ENCODE results near the gene YY1AP1.
"Not testable (repeated sequence)": the region's sequence is repeated elsewhere in the genome, so short reads cannot be mapped to it uniquely, and the experiment has no call there.

YY1AP1 gene

GRCh38 chr1:155673003-155673402 is 15.6 kb downstream of the YY1AP1 start:
- Mint-ChIP-seq H3K4me3 (no peak overlapping the region), H3K9me3 (no peaks in the 10 kb centered on the region), H3K27me3 (no peaks in the 10 kb centered on the region), H3K4me1 (no peaks in the 10 kb centered on the region), H3K27ac (no peak overlapping the region), H3K36me3 (peaks cover 75% of the 10 kb centered on the region)
- no peak for ATAC-seq

- Mint-ChIP-seq H3K36me3 (peaks cover 69% of the 10 kb centered on the region), H3K4me1 (no peaks in the 10 kb centered on the region), H3K27me3 (no peaks in the 10 kb centered on the region), H3K27ac (no peak overlapping the region), H3K4me3 (no peak overlapping the region), H3K9me3 (no peaks in the 10 kb centered on the region)
- ATAC-seq, result no peak
These were observed 16.8 kb downstream of the YY1AP1 start for GRCh38 chr1:155671750-155672149.

- no peak for ATAC-seq
- Mint-ChIP-seq H3K27ac (no peak overlapping the region), H3K4me1 (no peaks in the 10 kb centered on the region), H3K4me3 (no peak overlapping the region), H3K27me3 (no peaks in the 10 kb centered on the region), H3K36me3 (peaks cover 66% of the 10 kb centered on the region), H3K9me3 (no peaks in the 10 kb centered on the region)
These were observed 19.1 kb downstream of the YY1AP1 start for GRCh38 chr1:155669233-155670162.

- not testable (repeated sequence) for H3K27me3 Mint-ChIP-seq, ATAC-seq, H3K9me3 Mint-ChIP-seq, H3K4me3 Mint-ChIP-seq, H3K4me1 Mint-ChIP-seq, H3K27ac Mint-ChIP-seq
- H3K36me3 Mint-ChIP-seq, result peaks cover 71% of the 10 kb centered on the region
These were observed 27.3 kb downstream of the YY1AP1 start for GRCh38 chr1:155661239-155661638.

- peaks cover 48% of the 10 kb centered on the region for H3K36me3 Mint-ChIP-seq
- H3K9me3 Mint-ChIP-seq, result no peaks in the 10 kb centered on the region
- H3K4me1 Mint-ChIP-seq, result no peaks in the 10 kb centered on the region
- H3K27ac Mint-ChIP-seq, result no peak overlapping the region
- H3K4me3 Mint-ChIP-seq, result no peak overlapping the region
- H3K27me3 Mint-ChIP-seq, result no peaks in the 10 kb centered on the region
- ATAC-seq, result no peak
These were observed 31.1 kb downstream of the YY1AP1 start for GRCh38 chr1:155657463-155657862.

- no peak overlapping the region for H3K27ac Mint-ChIP-seq
- peaks cover 2% of the 10 kb centered on the region for H3K9me3 Mint-ChIP-seq
- no peaks in the 10 kb centered on the region for H3K27me3 Mint-ChIP-seq
- H3K36me3 Mint-ChIP-seq, result peaks cover 6% of the 10 kb centered on the region
- peaks cover 16% of the 10 kb centered on the region for H3K4me1 Mint-ChIP-seq
- no peak overlapping the region for H3K4me3 Mint-ChIP-seq
- ATAC-seq, result no peak
These were observed 35.6 kb downstream of the YY1AP1 start for GRCh38 chr1:155652951-155653350.

- H3K27me3 Mint-ChIP-seq, result no peaks in the 10 kb centered on the region
- H3K27ac Mint-ChIP-seq, result no peak overlapping the region
- peaks cover 16% of the 10 kb centered on the region for H3K4me1 Mint-ChIP-seq
- peaks cover 2% of the 10 kb centered on the region for H3K9me3 Mint-ChIP-seq
- no peak overlapping the region for H3K4me3 Mint-ChIP-seq
- no peak for ATAC-seq
- H3K36me3 Mint-ChIP-seq, result no peaks in the 10 kb centered on the region
These were observed 36.5 kb downstream of the YY1AP1 start for GRCh38 chr1:155651861-155652661.

GRCh38 chr1:155650231-155650757 is 38.3 kb downstream of the YY1AP1 start:
- Mint-ChIP-seq H3K4me1 (peaks cover 25% of the 10 kb centered on the region), H3K4me3 (no peak overlapping the region), H3K27me3 (no peaks in the 10 kb centered on the region), H3K9me3 (peaks cover 2% of the 10 kb centered on the region), H3K27ac (no peak overlapping the region), H3K36me3 (no peaks in the 10 kb centered on the region)
- ATAC-seq, result no peak

- Mint-ChIP-seq H3K4me1 (peaks cover 25% of the 10 kb centered on the region), H3K27me3 (no peaks in the 10 kb centered on the region), H3K27ac (no peak overlapping the region), H3K9me3 (peaks cover 2% of the 10 kb centered on the region), H3K4me3 (no peak overlapping the region), H3K36me3 (no peaks in the 10 kb centered on the region)
- no peak for ATAC-seq
These were observed 38.9 kb downstream of the YY1AP1 start for GRCh38 chr1:155649676-155650075.

GRCh38 chr1:155648207-155649147 is 40.1 kb downstream of the YY1AP1 start:
- no peak overlapping the region for H3K27ac Mint-ChIP-seq
- no peak overlapping the region for H3K4me3 Mint-ChIP-seq
- no peaks in the 10 kb centered on the region for H3K27me3 Mint-ChIP-seq
- no peaks in the 10 kb centered on the region for H3K36me3 Mint-ChIP-seq
- H3K9me3 Mint-ChIP-seq, result peaks cover 2% of the 10 kb centered on the region
- peaks cover 25% of the 10 kb centered on the region for H3K4me1 Mint-ChIP-seq
- no peak for ATAC-seq

- Mint-ChIP-seq H3K27ac (no peak overlapping the region), H3K27me3 (no peaks in the 10 kb centered on the region), H3K36me3 (no peaks in the 10 kb centered on the region), H3K4me1 (peaks cover 25% of the 10 kb centered on the region), H3K9me3 (peaks cover 11% of the 10 kb centered on the region), H3K4me3 (no peak overlapping the region)
- no peak for ATAC-seq
These were observed 42.3 kb downstream of the YY1AP1 start for GRCh38 chr1:155646307-155646706.

GRCh38 chr1:155645648-155646047 is 42.9 kb downstream of the YY1AP1 start:
- Mint-ChIP-seq H3K9me3 (peaks cover 11% of the 10 kb centered on the region), H3K27me3 (no peaks in the 10 kb centered on the region), H3K4me3 (no peak overlapping the region), H3K4me1 (peaks cover 25% of the 10 kb centered on the region), H3K27ac (no peak overlapping the region), H3K36me3 (no peaks in the 10 kb centered on the region)
- no peak for ATAC-seq

GRCh38 chr1:155645034-155645598 is 43.5 kb downstream of the YY1AP1 start:
- Mint-ChIP-seq H3K27me3 (no peaks in the 10 kb centered on the region), H3K36me3 (no peaks in the 10 kb centered on the region), H3K4me3 (no peak overlapping the region), H3K9me3 (peaks cover 10% of the 10 kb centered on the region), H3K4me1 (peaks cover 23% of the 10 kb centered on the region), H3K27ac (no peak overlapping the region)
- ATAC-seq, result no peak

- no peak for ATAC-seq
- peaks cover 10% of the 10 kb centered on the region for H3K4me1 Mint-ChIP-seq
- H3K9me3 Mint-ChIP-seq, result peaks cover 9% of the 10 kb centered on the region
- H3K27ac Mint-ChIP-seq, result no peak overlapping the region
- no peaks in the 10 kb centered on the region for H3K36me3 Mint-ChIP-seq
- H3K4me3 Mint-ChIP-seq, result no peak overlapping the region
- no peaks in the 10 kb centered on the region for H3K27me3 Mint-ChIP-seq
These were observed 45.3 kb downstream of the YY1AP1 start for GRCh38 chr1:155643230-155643629.

Data from stimulated activated memory B cell treated with anti-CD40 and anti-IgM and Interleukin-4, amounts not matched to agents 10 μg/mL and 1 μg/mL and 100 μg/mL, for 72 hours (primary cell).